Choroid plexus epithelial cell (primary cell): ENCODE data around the gene RBM22.

Experiments used
- DNase-seq: peaks from one replicate; pipeline ENCODE4 v3.0.0-alpha.2; 2010; ENCODE audit warnings: low read depth
- H3K4me3 ChIP-seq: 2 replicates; pipeline ENCODE4 v1.5.1; 2011; ENCODE audit warnings: low read depth, mild to moderate bottlenecking, control low read depth, low read length, moderate library complexity
- TF ChIP-seq, protein P1 (sequence below): conservative IDR thresholded peaks from 2 replicates; pipeline ENCODE4 v1.5.1; 2011; ENCODE audit warnings: low read depth, mild to moderate bottlenecking, control low read depth, inconsistent platforms, low read length, moderate library complexity

Gene RBM22

DNA sequence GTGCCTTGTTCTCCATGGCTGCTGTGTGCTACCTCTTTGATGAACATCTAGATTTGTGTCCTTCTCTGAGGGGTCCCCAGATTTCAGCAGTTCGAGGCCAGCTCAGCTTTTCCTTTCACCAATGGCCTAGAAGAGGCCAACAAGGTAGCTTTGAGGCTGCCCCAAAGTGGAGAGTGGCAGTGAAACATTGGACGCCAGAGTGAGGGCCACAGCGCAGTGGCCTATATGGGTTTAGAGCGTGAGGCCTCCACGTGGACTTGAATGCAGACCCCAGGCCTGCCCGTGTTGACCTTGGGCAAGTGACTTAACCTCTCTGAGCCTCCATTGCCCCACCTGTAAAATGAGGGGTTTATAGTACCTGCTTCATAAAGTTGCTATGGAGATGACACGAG lies 28.0 kb downstream of the RBM22 start:
- H3K4me3 ChIP-seq: peak overlapping the region; percentile 56
- DNase-seq: no peak
- TF ChIP-seq, protein P1, sequence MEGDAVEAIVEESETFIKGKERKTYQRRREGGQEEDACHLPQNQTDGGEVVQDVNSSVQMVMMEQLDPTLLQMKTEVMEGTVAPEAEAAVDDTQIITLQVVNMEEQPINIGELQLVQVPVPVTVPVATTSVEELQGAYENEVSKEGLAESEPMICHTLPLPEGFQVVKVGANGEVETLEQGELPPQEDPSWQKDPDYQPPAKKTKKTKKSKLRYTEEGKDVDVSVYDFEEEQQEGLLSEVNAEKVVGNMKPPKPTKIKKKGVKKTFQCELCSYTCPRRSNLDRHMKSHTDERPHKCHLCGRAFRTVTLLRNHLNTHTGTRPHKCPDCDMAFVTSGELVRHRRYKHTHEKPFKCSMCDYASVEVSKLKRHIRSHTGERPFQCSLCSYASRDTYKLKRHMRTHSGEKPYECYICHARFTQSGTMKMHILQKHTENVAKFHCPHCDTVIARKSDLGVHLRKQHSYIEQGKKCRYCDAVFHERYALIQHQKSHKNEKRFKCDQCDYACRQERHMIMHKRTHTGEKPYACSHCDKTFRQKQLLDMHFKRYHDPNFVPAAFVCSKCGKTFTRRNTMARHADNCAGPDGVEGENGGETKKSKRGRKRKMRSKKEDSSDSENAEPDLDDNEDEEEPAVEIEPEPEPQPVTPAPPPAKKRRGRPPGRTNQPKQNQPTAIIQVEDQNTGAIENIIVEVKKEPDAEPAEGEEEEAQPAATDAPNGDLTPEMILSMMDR: no peak

DNA sequence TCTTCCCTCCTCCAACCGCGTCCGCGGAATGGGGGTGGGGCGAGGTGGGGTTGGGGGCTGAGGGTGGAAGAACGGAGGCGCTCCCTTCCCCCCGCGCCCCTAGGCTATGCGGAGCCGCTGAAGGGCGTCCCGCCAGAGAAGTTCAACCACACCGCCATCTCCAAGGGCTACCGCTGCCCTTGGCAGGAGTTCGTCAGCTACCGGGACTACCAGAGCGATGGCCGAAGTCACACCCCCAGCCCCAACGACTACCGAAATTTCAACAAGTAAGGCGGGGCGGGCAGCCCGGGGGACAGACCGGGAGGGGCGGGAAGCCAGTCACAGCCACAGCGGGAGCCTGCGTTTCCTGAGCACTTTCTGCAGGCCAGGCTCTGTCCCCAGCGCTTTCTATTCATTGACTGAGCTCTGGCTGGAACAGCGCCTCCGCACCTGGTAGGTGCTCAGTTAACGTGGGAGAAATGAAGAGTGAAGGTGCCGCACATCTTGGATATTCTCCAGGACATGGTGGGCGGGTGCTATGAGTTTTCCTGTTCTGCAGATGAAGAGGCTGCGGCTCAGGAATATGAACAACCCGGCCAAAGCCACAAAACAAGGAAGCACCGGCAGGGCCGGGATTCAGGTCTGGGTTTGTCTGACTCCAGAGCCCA lies 28.5 kb downstream of the RBM22 start:
- no peak for DNase-seq
- TF ChIP-seq, protein P1: no peak
- H3K4me3 ChIP-seq: peak overlapping the region; percentile 56

- TF ChIP-seq, protein P1: no peak
- peak overlapping the region; percentile 56 for H3K4me3 ChIP-seq
- DNase-seq: no peak
Observed at GRCh38 chr5:150671509-150672236, 29.2 kb downstream of the RBM22 start.

DNA sequence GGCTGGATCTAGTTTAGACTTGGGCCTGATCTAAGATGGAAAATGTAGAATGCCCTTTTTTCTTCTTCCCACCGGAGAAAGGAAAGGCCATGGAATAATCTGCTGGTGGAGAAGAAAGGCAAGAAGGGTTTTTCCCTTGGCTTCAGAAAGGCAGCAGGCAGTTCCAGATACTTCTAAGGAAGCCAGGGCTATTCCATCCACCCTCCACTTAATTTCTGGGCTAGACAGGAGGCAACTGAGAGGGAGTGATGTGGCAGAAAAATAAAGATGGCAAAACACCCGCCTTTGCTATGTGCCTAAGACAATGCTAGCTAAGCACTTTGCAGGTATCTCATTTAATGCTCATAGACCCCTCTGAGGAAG lies 29.9 kb downstream of the RBM22 start:
- DNase-seq: no peak
- H3K4me3 ChIP-seq: no peak overlapping the region
- TF ChIP-seq, protein P1: no peak

DNA sequence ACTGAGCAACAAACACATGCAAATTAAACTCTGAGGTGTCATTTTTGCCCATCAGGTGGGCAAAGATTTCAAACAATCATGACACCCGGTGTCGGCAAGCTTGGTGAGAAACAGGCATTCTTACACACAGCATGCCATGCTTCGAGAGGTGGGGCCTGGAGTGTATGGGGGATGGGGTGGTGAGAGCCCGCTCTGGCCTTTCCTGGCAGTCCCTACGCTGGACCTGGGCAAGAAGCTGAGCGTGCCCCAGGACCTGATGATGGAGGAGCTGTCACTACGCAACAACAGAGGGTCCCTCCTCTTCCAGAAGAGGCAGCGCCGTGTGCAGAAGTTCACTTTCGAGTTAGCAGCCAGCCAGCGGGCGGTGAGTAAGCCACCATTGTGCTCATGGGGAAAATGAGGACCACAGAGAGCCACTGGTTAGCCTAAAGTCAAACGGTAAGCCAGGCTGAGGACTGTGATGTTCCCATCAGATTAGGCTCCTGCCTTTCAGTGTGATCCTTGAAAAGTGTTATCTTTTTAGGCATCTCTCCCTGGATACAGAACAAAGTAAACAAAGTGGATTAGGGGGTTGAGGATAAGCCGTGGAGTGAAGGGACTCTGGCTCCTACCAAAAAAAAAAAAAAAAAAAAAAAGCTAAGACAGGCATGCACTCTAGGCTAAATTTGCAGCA lies 30.5 kb downstream of the RBM22 start:
- DNase-seq: no peak
- TF ChIP-seq, protein P1: no peak
- no peak overlapping the region for H3K4me3 ChIP-seq

- peak; percentile 77 for DNase-seq
- TF ChIP-seq, protein P1: no peak
- H3K4me3 ChIP-seq: no peak overlapping the region
Observed at GRCh38 chr5:150665044-150665443, 35.8 kb downstream of the RBM22 start.
